Smooth muscle cell of the brain vasculature (primary cell): ENCODE measurements around the gene SAE1.
"Not testable (repeated sequence)": the region's sequence is repeated elsewhere in the genome, so short reads cannot be mapped to it uniquely, and the experiment has no call there.

Experiments
- DNase-seq: peaks from one replicate; pipeline ENCODE4 v3.0.0-alpha.2; 2012; ENCODE audit warnings: low read depth, low spot score

Gene SAE1

DNA sequence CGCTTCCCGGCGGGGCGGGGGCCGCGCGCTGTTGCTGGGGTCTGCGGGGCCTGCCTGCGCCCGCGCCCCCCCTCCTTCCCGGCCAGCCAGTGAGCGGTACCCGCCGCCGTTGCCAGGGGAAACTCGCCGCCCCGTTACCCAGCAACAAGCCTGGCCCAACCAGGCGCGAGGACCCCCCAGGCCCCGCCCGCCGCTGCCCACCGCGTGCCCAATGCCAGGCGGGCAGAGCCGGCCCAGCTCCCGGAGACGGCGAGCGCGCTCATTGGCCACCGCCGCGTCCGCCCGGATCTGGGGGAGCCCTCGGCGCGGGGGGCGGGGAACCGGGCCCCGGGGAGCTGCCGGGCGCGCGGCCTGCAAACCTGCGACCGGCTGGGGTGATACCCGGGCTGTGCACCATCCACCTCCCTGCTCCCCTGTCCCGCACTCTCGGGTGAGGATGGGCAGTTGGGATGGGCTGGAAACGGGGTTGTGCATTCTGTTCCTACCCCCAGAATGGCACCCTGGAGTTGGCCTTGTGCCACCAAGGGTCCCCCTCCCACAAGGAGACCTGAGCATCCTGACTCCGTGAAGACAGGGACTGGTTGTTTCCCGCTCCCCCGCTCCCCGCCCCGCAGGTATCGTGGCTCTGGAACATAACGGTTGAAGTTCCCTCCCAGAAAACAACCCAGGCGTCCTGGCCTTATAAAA lies 109.1 kb downstream of the SAE1 start:
- DNase-seq = no peak

DNA sequence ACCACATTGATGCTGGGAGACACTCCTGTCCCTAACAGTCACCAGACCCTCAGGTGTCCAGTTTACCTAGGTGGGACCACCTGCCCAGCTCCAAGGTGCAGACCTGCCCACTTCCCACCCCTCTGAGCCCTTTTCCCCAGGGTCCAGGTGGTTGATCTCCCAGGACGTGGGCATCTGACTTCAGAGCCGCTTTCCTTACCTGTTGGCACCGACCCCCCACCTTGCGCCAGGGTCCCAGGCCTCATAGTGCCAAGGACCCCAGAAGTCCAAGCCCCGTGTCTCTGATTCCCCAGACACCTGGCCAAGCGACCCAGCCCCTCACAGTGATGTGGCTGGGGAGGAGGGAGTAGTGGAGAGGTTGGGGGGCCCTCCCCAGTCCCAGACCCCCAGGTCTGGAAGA lies 109.9 kb downstream of the SAE1 start:
- DNase-seq = no peak

DNA sequence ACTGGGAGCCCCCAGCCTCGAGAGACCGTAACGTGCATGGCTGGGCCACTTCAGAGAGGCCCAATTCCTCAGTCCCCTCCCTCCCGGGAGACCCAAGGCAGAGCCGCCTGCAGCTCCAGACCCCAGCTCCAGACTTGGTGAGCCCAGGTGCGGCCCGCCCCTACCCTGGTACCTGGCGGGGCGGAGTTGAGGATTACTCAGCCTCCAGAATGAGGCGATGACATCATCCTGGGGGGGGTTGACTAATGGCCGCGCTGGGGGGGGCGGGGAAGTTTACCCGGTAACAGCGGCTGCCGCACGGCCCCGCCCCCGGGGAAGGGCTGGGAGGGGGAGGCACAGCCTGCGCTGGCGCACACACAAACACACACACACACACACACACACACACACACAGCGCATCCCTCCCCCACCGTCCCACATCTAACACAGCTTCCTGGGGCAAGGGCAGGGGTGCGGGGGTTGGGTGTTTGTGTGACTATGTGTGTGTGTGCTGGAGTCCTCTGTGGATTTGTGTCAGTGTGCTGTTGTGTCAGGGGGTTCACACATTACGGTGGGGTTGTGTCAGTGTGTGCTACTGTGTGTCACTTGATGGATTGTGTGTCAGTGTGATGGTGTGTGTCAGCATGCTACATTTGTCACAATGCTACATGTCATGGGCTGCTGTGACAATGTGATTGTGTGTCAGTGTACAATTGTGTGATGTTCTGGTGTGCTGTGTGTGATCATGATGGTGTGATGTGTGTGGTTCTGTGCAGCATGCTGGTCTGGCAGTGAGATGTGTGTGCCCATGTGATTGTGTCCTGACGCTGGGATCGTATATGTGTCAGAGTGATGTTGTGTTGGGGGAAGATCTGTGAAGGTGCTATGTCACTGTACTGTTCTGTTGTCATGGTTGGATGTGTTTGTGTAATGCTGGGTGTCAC lies 110.6 kb downstream of the SAE1 start:
- no peak for DNase-seq

DNA sequence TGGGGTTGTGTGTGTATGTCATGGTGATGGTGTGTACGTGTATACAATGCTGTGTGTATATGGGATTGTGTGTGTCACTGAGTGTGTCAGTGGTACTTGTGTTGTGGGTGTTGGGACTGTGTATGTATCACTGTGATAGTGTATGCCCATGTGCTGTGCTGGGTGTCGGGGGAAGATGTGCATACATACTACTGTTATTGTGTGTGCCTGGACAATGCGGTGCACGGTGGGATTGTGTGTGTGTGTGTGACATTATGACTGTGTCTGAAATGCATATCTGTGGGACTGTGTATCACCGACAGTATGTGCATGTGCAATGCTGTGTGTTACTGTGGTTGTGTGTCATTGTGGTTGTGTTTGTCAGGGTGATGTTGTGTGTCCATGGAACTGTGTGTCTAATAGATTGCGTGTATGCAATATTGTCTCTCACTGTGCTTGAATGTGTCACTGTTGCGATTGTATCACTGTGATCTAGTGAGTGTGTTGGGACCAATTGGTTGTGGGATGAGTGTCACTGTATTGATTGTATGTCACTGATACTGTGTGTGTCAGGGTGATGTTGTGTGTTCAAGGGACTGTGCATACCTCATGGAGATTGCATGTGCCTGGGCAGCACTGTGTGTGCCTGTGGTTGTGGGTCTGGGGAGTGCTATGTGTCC lies 111.4 kb downstream of the SAE1 start:
- DNase-seq = no peak

DNA sequence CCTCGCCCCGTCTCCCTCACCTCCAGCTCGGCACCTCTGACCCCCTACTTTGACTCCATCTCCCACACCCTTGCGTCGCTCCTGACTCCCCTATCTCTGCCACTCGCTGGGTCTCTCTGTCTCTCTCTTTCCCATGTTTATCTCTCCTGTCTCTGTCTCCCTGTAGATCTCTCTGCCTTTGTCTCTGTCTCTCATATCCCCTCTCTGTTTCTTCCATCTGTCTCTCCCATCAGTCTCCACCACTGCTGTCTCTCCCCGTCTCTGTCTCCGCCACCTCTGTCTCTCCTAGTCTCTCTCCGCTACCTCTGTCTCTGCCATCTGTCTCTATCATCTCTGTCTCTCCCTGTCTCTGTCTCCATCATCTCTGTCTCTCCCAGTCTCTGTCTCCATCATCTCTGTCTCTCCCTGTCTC lies 112.7 kb downstream of the SAE1 start:
- no peak for DNase-seq

DNA sequence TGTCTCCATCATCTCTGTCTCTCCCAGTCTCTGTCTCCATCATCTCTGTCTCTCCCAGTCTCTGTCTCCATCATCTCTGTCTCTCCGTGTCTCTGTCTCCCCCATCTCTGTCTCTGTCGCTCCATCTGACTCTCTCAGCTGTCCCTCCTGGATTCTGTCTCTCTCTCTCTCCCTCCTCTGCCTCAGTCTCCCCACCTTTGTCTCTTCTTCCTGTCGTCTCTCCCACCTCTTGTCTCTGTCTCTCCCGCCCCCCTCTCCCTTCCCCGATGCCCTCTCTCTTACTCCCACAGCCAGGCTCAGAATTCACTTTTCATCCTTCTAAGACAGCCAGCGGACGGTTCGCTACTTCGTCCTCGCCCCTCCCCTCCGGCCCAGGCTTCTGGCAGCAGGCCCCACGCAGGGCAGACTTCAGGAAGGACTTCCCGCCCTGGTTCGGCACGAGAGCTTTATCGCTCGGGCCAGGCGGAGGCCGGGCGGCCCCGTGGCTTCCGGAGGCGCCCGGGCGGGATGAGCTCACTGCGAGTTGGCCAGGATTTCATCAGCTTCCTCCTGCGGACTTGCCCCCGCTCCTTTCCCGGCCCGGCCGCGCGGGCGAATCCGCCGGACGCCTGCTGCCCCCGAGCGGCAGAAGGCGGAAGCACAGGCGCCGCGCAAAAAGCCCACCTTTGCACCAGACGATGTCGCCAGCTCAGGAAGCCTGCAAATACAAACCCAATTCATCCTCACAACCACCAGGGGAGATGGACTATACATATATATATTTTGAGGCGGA lies 113.3 kb downstream of the SAE1 start:
- DNase-seq = peak; percentile 87

DNA sequence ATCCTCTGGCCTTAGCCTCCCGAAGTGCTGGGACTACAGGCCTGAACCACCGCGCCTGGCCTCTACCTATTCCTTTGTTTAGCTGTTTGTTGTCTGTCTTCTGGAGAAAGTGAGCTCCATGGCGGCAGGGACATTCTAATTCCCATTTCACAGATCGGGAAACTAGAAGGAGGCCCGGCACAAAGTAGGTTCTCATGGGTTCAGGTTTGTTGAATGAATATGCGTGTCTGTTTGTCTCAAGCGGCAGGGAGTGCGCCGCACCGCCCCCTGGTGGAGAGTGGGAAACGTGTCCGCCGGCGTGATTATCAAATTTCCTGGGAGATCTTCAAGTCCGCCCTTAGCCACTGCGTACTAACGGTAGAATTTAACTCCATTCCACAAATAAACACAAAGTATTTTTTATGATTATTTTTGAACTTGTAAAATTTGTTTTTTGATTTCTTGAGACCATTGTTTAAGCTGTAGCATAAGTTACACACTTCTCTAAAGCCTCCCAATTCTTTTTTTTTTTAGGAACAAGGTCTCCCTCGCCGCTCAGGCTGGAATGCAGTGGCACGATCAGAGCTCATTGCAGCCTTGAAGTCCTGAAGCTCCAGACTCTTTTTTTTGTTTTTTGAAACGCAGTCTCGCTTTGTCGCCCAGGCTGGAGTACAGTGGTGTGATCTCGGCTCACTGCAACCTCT lies 116.8 kb downstream of the SAE1 start:
- DNase-seq = no peak

DNA sequence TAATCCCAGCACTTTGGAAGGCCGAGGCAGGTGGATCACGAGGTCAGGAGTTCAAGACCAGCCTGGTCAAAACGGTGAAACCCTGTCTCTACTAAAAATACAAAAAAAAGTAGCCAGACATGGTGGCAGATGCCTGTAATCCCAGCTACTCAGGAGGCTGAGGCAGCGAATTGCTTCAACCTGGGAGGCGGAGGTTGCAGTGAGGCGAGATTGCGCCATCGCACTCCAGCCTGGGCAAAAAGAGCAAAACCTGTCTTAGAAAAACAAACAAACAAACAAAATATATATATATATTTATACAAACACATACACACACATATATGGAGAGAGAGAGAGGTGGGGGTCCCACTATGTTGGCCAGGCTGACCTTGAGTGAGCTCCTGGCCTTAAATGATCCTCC lies 122.4 kb downstream of the SAE1 start:
- DNase-seq = not testable (repeated sequence)

DNA sequence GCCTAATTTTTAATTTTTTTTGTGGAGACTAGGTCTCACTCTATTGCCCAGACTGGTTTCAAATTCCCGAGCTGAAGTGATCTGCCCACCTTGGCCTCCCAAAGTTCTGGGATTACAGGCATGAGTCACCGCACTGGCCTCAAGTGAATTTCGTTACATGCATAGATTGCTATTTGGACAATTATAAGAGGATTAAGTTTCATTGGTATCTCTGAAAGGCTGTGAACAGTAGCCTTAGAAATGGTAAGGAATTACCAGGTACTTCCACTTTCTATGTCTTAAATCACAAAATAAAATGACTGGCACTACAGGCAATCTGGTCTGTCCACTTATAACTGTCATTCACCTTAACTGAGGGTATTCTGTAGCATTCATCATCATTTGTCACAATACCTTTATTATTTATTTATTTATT lies 122.8 kb downstream of the SAE1 start:
- no peak for DNase-seq

DNA sequence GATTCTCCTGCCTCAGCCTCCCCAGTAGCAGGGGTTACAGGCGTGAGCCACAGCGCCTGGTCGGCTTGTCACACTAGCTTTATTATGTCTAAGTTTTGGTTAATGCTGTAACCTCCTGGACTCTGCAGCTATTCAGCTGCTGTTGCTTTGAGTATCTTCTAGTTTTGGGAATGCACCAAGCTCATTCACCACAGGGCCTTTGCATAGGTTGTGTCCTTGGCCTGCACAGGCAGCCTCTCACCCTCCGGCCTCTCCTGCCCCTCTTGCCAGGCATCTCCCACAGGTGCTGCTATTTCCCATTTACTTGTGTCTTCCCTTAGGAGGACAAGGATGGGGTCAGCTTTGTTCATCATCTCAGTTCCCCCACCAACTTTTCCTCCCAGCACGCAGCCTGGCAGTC lies 123.3 kb downstream of the SAE1 start:
- no peak for DNase-seq

DNA sequence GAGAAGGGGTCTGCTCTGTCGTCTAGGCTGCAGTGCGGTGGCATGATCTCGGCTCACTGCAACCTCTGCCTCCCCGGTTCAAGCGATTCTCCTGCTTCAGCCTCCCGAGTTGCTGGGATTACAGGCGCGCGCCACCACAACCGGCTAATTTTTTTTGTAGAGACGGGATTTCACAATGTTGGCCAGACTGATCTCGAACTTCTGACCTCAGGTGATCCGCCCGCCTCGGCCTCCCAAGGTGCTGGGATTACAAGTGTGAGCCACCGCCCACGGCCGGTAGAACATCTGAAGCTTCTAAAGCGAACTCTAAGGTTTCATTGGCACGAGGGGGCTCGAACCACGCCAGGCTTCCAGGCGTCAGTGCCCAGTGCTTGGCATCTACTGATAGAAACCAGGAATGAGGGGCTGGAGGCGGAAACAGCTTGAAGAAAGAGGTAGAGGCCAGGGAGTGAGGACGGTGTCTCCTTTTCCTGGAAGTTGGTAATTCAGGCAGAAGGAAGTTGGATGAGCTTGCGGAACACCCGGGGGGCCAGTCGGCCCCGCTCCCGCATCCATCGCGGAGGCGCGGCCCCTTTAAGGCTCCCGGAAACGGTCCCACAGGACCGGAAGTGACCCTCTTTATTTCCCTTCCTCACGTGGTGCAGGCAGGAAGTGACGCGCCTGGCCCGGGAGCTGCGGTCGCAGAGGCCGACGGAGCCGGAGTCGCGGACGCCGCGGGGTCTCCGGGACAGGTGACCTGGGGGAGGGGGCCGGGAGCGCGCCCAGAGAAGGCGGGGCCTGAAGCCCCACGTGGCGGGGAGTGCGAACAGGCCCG lies 125.5 kb downstream of the SAE1 start, which contains the start of gene CCDC9:
TSS of gene CCDC9 (plus strand) at position 647 of the 814 bp plus-strand sequence. CDS start 1,876 bp downstream, outside the sequence.
- peak; percentile 89 for DNase-seq

DNA sequence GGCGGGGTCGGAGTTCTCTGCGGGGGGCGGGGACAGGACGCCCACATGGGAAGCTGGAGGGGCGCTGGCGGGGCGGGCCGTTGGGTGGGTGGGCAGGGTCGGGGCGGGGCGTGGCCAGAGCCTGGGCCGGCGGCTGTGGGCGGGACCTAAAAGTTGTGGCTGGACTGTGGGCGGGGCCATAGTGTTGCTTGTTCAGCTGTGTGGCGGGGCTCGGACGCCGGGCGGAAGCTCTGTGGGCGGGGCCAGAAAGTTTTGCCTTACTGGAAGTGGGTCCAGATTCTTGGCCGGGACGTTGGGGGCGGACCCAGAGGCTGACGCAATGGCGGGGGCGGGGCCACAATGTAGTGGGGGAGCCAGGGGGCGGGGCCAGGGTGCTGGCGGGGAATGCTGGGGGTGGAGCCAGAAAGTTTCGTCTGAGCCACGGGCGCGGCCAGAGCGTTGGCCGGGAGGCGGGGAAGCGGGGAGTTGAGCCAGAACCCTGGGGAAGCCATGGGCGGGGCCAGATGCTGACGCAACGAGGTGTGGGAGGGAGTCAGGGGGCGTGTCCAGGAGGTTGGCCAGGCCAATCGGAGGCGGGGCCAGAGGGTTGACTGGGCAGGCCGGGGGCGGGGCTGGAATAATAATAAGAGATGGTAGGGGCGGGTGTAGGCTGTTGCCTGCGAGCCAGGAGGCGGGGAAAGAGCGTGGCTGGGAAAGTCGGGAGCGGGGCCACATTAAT lies 126.2 kb downstream of the SAE1 start:
- DNase-seq = peak; percentile 97

DNA sequence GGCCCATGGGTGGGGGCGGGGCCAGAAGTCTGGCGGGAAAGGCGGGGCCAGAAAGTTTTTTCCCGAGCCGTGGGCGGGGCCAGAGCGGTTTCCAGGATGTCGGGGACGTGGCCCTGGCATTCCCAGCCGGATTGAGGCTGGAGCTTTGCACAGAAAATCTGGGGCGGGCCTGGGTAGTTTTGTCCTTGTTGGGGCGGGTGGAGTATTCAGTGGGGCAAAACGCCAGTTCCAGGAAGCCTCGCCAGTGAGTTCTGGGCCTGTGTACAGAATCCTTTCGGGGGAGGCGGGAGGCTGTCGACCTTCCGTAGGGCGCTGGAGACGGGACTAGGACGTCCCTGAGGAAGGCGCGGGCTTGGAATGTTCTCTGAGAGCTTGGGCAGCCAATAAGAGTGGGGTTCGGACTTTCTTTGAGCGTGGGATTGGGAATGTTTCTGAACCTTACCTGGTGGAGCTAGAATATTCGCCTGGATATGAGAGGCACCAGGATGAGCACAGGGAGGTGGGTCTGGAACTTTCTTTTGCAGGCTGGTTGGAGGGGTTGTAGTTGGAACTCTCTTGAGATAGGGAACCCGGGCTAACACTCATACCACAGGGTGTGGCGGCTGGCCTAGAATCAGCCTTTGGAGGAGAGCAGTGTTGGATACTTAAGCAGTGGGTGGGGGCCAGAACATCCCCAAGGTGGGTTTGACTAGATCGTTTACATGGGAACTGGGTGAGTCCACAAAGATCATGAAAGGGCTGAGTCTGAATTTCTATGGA lies 127.0 kb downstream of the SAE1 start:
- DNase-seq = no peak

DNA sequence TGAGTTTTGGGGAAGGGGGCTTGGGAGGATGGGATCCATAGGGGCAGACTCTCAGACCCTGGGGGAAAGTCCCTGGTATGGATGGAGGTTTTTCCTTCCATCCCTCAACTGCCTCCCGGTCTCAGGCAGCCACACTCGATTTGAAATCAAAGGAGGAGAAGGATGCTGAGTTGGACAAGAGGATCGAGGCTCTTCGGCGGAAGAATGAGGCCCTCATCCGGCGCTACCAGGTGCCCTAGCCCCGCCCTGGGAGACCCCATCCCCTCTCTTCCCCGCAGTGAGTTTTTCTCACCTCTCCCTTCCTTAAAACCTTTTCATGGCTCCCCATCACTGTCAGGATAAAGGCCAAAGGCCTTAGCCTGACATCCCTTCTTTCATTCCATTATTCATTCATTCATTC lies 127.8 kb downstream of the SAE1 start:
- no peak for DNase-seq

DNA sequence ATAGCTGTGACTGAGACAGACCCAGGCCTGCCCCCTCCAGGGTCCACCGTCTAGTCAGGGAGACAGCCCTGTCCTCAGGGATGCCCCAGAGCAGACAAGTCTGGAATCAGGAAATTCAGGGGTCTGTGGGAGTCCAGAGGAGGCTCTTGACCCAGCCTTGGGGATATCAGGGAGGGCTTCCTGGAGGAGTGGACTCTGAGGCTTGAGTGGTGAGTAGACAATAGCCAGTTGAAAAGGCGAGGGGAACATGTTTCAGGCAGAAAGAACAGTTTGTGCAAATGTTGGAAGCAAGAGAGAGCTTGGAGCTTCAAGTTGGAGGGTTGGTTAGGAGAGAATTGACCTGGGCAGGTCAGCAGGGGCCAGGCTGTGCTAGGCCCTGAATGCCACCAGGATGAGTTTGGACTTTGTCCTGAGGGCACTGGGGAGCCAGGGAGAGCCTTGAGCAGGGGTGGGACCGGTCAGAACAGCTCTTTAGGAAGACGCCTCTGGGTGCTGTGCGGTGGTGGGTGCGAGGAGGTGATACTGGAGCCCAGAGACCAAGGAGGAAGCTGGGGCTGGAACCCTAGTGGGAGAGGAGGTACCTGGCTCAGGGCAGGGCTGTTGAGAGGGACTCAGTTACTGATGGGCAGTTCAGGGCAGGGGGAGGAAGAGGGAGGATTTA lies 128.4 kb downstream of the SAE1 start:
- DNase-seq = no peak
